22Rv1 (cell line): Measurements from ENCODE around the gene STXBP5.

Experiments used
- ZFX ChIP-seq: fragments of 450-650 bp; IDR thresholded peaks from 2 replicates; pipeline ENCODE4 v1.6.1; 2017; ENCODE audit warnings: antibody characterized with exemption, borderline replicate concordance
- TF ChIP-seq, protein P1 (sequence below): fragments of 450-650 bp; IDR thresholded peaks from 2 replicates; pipeline ENCODE4 v1.5.1; 2017; ENCODE audit warnings: mild to moderate bottlenecking

DNA sequence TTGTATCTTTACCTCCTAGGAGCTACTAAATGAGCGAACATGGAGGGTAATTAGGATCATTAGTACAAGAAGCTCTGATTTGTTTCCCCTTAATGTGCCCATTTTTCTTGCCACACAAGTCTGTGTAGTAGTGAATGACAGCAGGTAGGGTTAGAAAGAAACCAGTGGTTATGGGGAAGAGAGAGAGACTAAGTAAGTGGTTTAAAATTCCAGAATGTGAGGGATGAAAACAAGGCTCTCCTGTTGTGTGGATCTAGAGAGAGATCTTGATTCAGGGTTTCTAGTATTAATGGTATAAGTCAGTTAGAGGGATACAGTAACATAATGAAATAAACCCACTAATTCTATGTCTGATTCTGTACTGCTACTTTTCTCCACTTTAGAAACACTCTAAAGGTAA, 22.7 kb downstream of the STXBP5 start:
- TF ChIP-seq, protein P1, sequence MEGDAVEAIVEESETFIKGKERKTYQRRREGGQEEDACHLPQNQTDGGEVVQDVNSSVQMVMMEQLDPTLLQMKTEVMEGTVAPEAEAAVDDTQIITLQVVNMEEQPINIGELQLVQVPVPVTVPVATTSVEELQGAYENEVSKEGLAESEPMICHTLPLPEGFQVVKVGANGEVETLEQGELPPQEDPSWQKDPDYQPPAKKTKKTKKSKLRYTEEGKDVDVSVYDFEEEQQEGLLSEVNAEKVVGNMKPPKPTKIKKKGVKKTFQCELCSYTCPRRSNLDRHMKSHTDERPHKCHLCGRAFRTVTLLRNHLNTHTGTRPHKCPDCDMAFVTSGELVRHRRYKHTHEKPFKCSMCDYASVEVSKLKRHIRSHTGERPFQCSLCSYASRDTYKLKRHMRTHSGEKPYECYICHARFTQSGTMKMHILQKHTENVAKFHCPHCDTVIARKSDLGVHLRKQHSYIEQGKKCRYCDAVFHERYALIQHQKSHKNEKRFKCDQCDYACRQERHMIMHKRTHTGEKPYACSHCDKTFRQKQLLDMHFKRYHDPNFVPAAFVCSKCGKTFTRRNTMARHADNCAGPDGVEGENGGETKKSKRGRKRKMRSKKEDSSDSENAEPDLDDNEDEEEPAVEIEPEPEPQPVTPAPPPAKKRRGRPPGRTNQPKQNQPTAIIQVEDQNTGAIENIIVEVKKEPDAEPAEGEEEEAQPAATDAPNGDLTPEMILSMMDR: no peak
- TF ChIP-seq ZFX: no peak
